Neuronal stem cell (in vitro differentiated cells): Measurements from ENCODE around the gene MGAT4B.

Source experiments
- DNase-seq: peaks from one replicate; pipeline ENCODE4 v3.0.0-alpha.2; 2013; ENCODE audit warnings: low spot score
- H2AFZ ChIP-seq: one replicate; pipeline ENCODE4 v1.6.1; 2013; ENCODE audit warnings: mild to moderate bottlenecking, low read length, inconsistent platforms
- H2AK5ac ChIP-seq: 2 replicates; pipeline ENCODE4 v1.6.1; 2013; ENCODE audit warnings: low read depth, mild to moderate bottlenecking, inconsistent platforms, low read length, moderate library complexity, mixed read lengths
- H2BK120ac ChIP-seq: 2 replicates; pipeline ENCODE4 v1.6.1; 2013; ENCODE audit warnings: low read depth, mild to moderate bottlenecking, inconsistent platforms, low read length, moderate library complexity, mixed read lengths
- H2BK12ac ChIP-seq: one replicate; pipeline ENCODE4 v1.6.1; 2013; ENCODE audit warnings: low read length, inconsistent platforms
- H2BK15ac ChIP-seq: 2 replicates; pipeline ENCODE4 v1.6.1; 2013; ENCODE audit warnings: mild to moderate bottlenecking, low read length, inconsistent platforms, mixed read lengths
- H2BK5ac ChIP-seq: one replicate; pipeline ENCODE4 v1.6.1; 2013; ENCODE audit warnings: inconsistent platforms, mild to moderate bottlenecking, low read length, moderate library complexity
- H3K14ac ChIP-seq: one replicate; pipeline ENCODE4 v1.6.1; 2013; ENCODE audit warnings: low read length, inconsistent platforms
- H3K18ac ChIP-seq: 2 replicates; pipeline ENCODE4 v1.6.1; 2013; ENCODE audit warnings: low read length, inconsistent platforms
- H3K23ac ChIP-seq: 2 replicates; pipeline ENCODE4 v1.6.1; 2013; ENCODE audit warnings: low read depth, mild to moderate bottlenecking, mixed read lengths, low read length, inconsistent platforms; ENCODE audit not compliant: poor library complexity
- H3K27ac ChIP-seq: replicated peaks from 3 replicates; pipeline ENCODE4 v1.5.1; 2013; ENCODE audit warnings: low read length, inconsistent platforms
- H3K27me3 ChIP-seq, 3 experiments: 2 replicates each; pipeline ENCODE4 v1.6.1; 2013; ENCODE audit warnings: low read length in 3 of 3, mild to moderate bottlenecking in 2 of 3, inconsistent platforms in 1 of 3, low read depth in 1 of 3, mixed read lengths in 1 of 3, moderate library complexity in 1 of 3; ENCODE audit not compliant: control insufficient read depth in 3 of 3, insufficient read depth in 3 of 3
- H3K36me3 ChIP-seq, 2 donors: replicated peaks in 1 of 2; 2 replicates each; pipeline ENCODE4 v1.6.1; 2013; ENCODE audit warnings: low read length in 2 of 2; ENCODE audit not compliant: control insufficient read depth in 2 of 2, insufficient read depth in 2 of 2
- H3K4ac ChIP-seq: 2 replicates; pipeline ENCODE4 v1.6.1; 2013; ENCODE audit warnings: inconsistent platforms, mild to moderate bottlenecking, low read length, moderate library complexity
- H3K4me1 ChIP-seq, 2 donors: 1 replicate in 1 of 2; 2 replicates in 1 of 2; pipeline ENCODE4 v1.6.1; 2013; ENCODE audit warnings: low read length in 2 of 2, low read depth in 1 of 2; ENCODE audit not compliant: control insufficient read depth in 2 of 2, insufficient read depth in 1 of 2
- H3K4me2 ChIP-seq: one replicate; pipeline ENCODE4 v1.6.1; 2013; ENCODE audit warnings: mild to moderate bottlenecking, low read length, inconsistent platforms; ENCODE audit not compliant: insufficient read depth, poor library complexity, severe bottlenecking
- H3K4me3 ChIP-seq, 2 donors: 2 replicates each; pipeline ENCODE4 v1.5.1; 2013; ENCODE audit warnings: low read length in 2 of 2, mild to moderate bottlenecking in 2 of 2, inconsistent platforms in 1 of 2, moderate library complexity in 1 of 2
- H3K79me1 ChIP-seq: one replicate; pipeline ENCODE4 v1.6.1; 2013; ENCODE audit warnings: low read depth, mild to moderate bottlenecking, inconsistent platforms, low read length, moderate library complexity
- H3K9ac ChIP-seq: one replicate; pipeline ENCODE4 v1.6.1; 2013; ENCODE audit warnings: mild to moderate bottlenecking, low read depth, low read length, inconsistent platforms; ENCODE audit not compliant: poor library complexity
- H3K9me3 ChIP-seq, 2 donors: replicated peaks in 1 of 2; 2 replicates each; pipeline versions ENCODE3 to v1.6.1; 2013; ENCODE audit warnings: low read length in 2 of 2, mild to moderate bottlenecking in 2 of 2, inconsistent platforms in 1 of 2, low read depth in 1 of 2, mixed read lengths in 1 of 2, moderate library complexity in 1 of 2; ENCODE audit not compliant: control insufficient read depth in 2 of 2, insufficient read depth in 1 of 2
- H4K8ac ChIP-seq: one replicate; pipeline ENCODE4 v1.6.1; 2013; ENCODE audit warnings: low read depth, mild to moderate bottlenecking, inconsistent platforms, low read length, moderate library complexity
- H4K91ac ChIP-seq: one replicate; pipeline ENCODE4 v1.6.1; 2013; ENCODE audit warnings: low read length, low read depth, mild to moderate bottlenecking, inconsistent platforms; ENCODE audit not compliant: poor library complexity
- WGBS, 2 donors: extraction: QIAGEN DNeasy Blood & Tissue Kit; methylation state at CpG; one replicate each; pipeline ENCODE4 v1.1.7; 2013; ENCODE audit warnings: missing lambda C conversion rate in 2 of 2, mixed read lengths in 1 of 2; ENCODE audit not compliant: insufficient read length in 2 of 2, insufficient replicate concordance in 1 of 2; ENCODE audit errors: extremely low coverage in 2 of 2; 5-methylcytosine and 5-hydroxymethylcytosine counted together

Gene MGAT4B

DNA sequence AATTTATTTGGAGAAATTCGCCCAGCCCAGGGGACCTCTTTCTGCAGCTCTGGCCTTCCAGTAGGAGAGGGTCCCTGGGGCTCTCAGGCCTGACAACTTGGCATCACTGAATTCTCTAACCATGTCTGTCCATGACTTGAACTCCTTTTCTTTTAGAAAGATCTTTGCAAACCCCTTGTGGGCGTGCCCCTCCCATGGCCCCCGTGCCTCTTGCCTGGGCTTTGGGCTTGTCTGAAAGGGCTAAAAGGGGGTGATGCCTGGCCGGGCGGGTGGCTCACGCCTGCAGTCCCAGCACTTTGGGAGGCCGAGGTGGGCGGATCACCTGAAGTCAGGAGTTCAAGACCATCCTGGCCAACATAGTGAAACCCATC, 10.8 kb upstream of the MGAT4B start:
- WGBS, 2 donors = no CpG with 5 or more reads among the region's 8 CpGs
- no peak for DNase-seq

DNA sequence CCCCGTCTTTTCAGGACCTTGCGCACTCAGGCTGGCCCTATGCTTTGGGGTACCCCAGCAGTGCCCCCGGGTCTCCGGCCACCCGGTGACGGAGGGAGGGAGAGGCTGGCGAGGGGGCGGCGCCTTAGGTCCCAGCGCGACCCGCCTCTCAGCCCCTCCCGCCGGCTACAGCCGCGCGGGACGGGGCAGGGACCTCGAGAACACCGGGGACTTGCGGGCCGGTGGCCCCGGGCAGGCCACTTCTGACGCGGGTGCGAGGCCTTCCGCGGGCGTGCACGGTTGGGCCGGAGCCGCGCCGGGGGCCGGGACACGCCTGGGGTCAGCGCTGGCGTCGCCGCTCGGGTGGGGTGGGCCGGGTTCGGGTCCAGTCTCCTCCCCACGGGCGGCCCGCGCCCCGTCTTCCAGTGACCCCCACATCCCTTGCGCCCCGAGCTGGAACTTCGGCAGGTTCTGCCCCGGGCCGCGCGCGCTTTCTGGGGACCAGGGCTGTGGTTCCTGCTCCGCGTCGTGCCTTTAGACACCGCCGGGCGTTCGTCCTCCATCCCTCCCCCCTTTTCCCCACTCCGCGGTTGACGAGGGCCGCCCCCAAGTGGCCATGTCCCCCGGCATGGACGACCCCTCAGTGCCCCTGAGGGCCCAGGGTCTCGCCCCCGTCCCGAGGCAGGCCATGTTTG, 10.3 kb upstream of the MGAT4B start:
- H2BK120ac ChIP-seq = no peak overlapping the region
- H3K79me1 ChIP-seq = peaks cover 11% of the 10 kb centered on the region
- H3K27ac ChIP-seq = no peak overlapping the region
- peak overlapping the region; percentile 80 for H3K4me2 ChIP-seq
- no peak overlapping the region for H4K91ac ChIP-seq
- H2AFZ ChIP-seq = no peak overlapping the region
- H3K9ac ChIP-seq = peak overlapping the region; percentile 86
- H2BK12ac ChIP-seq = peak overlapping the region; percentile 41
- H3K27me3 ChIP-seq = peaks cover 0 to 4% (median 0%) of the 10 kb centered on the region in 3 experiments
- no CpG with 5 or more reads among the region's 72 CpGs for WGBS, 2 donors
- peak overlapping the region; percentile 82 for H4K8ac ChIP-seq
- no peak for DNase-seq
- H2BK5ac ChIP-seq = no peak overlapping the region
- H3K4ac ChIP-seq = no peak overlapping the region
- peak overlapping the region; percentile 2 for H2BK15ac ChIP-seq
- peak overlapping the region; percentile 96 for H2AK5ac ChIP-seq
- H3K9me3 ChIP-seq = peaks cover 0 to 2% of the 10 kb centered on the region in 2 donors
- H3K18ac ChIP-seq = peak overlapping the region; percentile 97
- peaks cover 11 to 40% of the 10 kb centered on the region in 2 donors for H3K36me3 ChIP-seq
- peaks cover 22 to 27% of the 10 kb centered on the region in 2 donors for H3K4me1 ChIP-seq
- peak overlapping the region; percentile 83 for H3K23ac ChIP-seq
- peak overlapping the region in 1 of 2 donors; percentile 76 for H3K4me3 ChIP-seq
- peak overlapping the region; percentile 97 for H3K14ac ChIP-seq

More for the DNA sequence above, 10.8 kb upstream of the MGAT4B start:
- no peak overlapping the region for H2BK12ac ChIP-seq
- no peak overlapping the region for H2BK120ac ChIP-seq
- no peak overlapping the region for H3K27ac ChIP-seq
- no peak overlapping the region for H2AFZ ChIP-seq
- H3K79me1 ChIP-seq = peaks cover 13% of the 10 kb centered on the region
- H3K18ac ChIP-seq = no peak overlapping the region
- peaks cover 8 to 38% of the 10 kb centered on the region in 2 donors for H3K36me3 ChIP-seq
- peak overlapping the region; percentile 2 for H2BK15ac ChIP-seq
- H3K23ac ChIP-seq = peak overlapping the region; percentile 83
- H4K8ac ChIP-seq = no peak overlapping the region
- no peak overlapping the region for H3K9ac ChIP-seq
- no peak overlapping the region for H4K91ac ChIP-seq
- peak overlapping the region; percentile 97 for H3K14ac ChIP-seq
- H2BK5ac ChIP-seq = no peak overlapping the region
- H3K27me3 ChIP-seq = peaks cover 0 to 4% (median 0%) of the 10 kb centered on the region in 3 experiments
- peak overlapping the region; percentile 96 for H2AK5ac ChIP-seq
- no peak overlapping the region for H3K4me3 ChIP-seq
- no peak overlapping the region for H3K4ac ChIP-seq
- H3K4me2 ChIP-seq = peak overlapping the region; percentile 80
- H3K4me1 ChIP-seq = peaks cover 23 to 30% of the 10 kb centered on the region in 2 donors
- H3K9me3 ChIP-seq = peaks cover 0 to 2% of the 10 kb centered on the region in 2 donors

DNA sequence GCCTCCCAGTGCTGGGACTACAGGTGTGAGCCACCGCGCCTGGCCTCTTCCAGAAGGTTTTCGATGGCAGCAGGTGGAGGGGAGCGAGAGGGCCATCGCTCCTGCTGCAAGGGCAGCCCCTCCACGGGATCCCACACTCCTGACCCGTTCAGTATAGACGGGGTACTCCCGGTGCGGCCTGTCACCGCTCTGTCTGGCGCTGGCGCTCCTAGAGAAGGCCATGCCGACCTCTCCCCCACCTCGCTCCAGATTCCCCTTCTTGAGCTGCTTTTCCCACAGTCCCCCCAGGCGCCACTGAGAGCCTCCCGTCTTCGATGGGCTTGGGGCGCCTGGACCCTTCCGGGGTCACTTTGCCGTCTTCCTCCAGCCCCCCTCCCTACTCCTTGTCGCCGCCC, 9.7 kb upstream of the MGAT4B start:
- Histone ChIP-seq H3K4ac (no peak overlapping the region), H2BK120ac (no peak overlapping the region), H2BK12ac (peak overlapping the region; percentile 41), H3K9ac (peak overlapping the region; percentile 84), H3K27me3 (peaks cover 0 to 4% (median 0%) of the 10 kb centered on the region in 3 experiments), H3K9me3 (peaks cover 0 to 2% of the 10 kb centered on the region in 2 donors), H3K27ac (no peak overlapping the region), H2AK5ac (peak overlapping the region; percentile 96), H3K79me1 (peaks cover 9% of the 10 kb centered on the region), H3K36me3 (peaks cover 11 to 43% of the 10 kb centered on the region in 2 donors), H2AFZ (no peak overlapping the region), H4K8ac (peak overlapping the region; percentile 82), H2BK5ac (no peak overlapping the region), H2BK15ac (no peak overlapping the region), H3K18ac (peak overlapping the region; percentile 97), H3K14ac (peak overlapping the region; percentile 97), H3K4me3 (peak overlapping the region in 1 of 2 donors; percentile 76), H3K23ac (peak overlapping the region; percentile 20), H3K4me2 (peak overlapping the region; percentile 80), H3K4me1 (peaks cover 21 to 25% of the 10 kb centered on the region in 2 donors), H4K91ac (no peak overlapping the region)
- whole genome bisulfite sequencing, 2 donors = no CpG with 5 or more reads among the region's 23 CpGs
- no peak for DNase-seq

GRCh38 chr5:179815491-179816249, 9.0 kb upstream of the MGAT4B start:
- Histone ChIP-seq H3K4me2 (no peak overlapping the region), H3K4me3 (peak overlapping the region in 1 of 2 donors; percentile 26), H2AFZ (no peak overlapping the region), H2BK12ac (no peak overlapping the region), H2BK5ac (no peak overlapping the region), H3K4me1 (peaks cover 21 to 25% of the 10 kb centered on the region in 2 donors), H3K27me3 (peaks cover 0 to 4% (median 0%) of the 10 kb centered on the region in 3 experiments), H3K14ac (no peak overlapping the region), H3K36me3 (peaks cover 11 to 45% of the 10 kb centered on the region in 2 donors), H3K23ac (no peak overlapping the region), H3K4ac (no peak overlapping the region), H2BK120ac (no peak overlapping the region), H3K9ac (no peak overlapping the region), H2BK15ac (no peak overlapping the region), H4K91ac (no peak overlapping the region), H3K18ac (no peak overlapping the region), H4K8ac (no peak overlapping the region), H3K9me3 (peaks cover 2% of the 10 kb centered on the region in 2 donors), H3K27ac (no peak overlapping the region), H3K79me1 (peaks cover 3% of the 10 kb centered on the region), H2AK5ac (no peak overlapping the region)
- DNase-seq = no peak
- WGBS, 2 donors = no CpG with 5 or more reads among the region's 21 CpGs
